SK-N-MC (cell line): ENCODE results near the gene CSTF2T.

ENCODE experiments used
- DNase-seq: peaks from one replicate; pipeline ENCODE4 v3.0.0-alpha.2; 2011; ENCODE audit warnings: low read depth, low spot score
- H3K27ac ChIP-seq: fragments of 200-600 bp; sonication (generic); 2 replicates; pipeline ENCODE4 v1.5.1; 2016; ENCODE audit warnings: mixed run types
- H3K36me3 ChIP-seq: fragments of 200-600 bp; sonication (generic); 2 replicates; pipeline ENCODE4 v1.6.1; 2017; ENCODE audit warnings: antibody characterized with exemption, low read length, mixed read lengths; ENCODE audit not compliant: insufficient read depth
- H3K4me3 ChIP-seq: fragments of 200-600 bp; sonication (generic); 2 replicates; pipeline ENCODE4 v1.5.1; 2016
- H3K9ac ChIP-seq: fragments of 200-600 bp; sonication (generic); 2 replicates; pipeline ENCODE4 v1.8.0; 2017; ENCODE audit warnings: mixed run types, mixed read lengths; ENCODE audit not compliant: insufficient read length
- H3K9me3 ChIP-seq: fragments of 200-600 bp; sonication (generic); 2 replicates; pipeline ENCODE4 v1.6.1; 2017; ENCODE audit warnings: low read depth, mild to moderate bottlenecking, antibody characterized with exemption, low read length, moderate library complexity, mixed read lengths
- EZH2 ChIP-seq: fragments of 200-600 bp; sonication (generic); IDR thresholded peaks from one replicate; pipeline ENCODE4 v1.6.1; 2017; ENCODE audit warnings: antibody characterized with exemption
- FOXP2 ChIP-seq: optimal IDR thresholded peaks from 2 replicates; pipeline ENCODE3; 2011; ENCODE audit warnings: mild to moderate bottlenecking, moderate library complexity; ENCODE audit not compliant: insufficient read depth; ENCODE audit errors: extremely low read length, control extremely low read depth
- POLR2AphosphoS5 ChIP-seq: IDR thresholded peaks from 2 replicates; pipeline ENCODE4 v1.6.1; 2012; ENCODE audit warnings: mild to moderate bottlenecking, low read depth, low read length, borderline replicate concordance

Gene CSTF2T

DNA sequence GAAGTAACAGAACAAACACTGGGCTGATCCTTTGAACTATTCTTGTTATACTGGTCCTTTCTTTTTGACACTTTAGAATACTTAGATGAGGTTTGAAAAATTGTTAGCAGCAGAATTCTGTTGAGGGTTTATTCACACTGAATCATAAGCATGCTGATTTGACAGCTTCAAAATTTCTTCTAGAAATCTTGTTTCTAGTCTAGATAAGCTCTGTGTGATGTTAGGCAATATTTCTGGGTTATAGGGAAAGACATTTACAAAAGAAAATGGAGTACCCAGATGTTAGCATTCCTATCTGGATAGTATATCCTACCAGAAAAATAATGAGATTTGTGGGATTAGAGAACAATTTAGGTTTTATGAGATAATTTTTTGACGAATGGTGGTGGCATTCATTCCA, 12.1 kb downstream of the CSTF2T start:
- no peak overlapping the region for H3K27ac ChIP-seq
- H3K9me3 ChIP-seq, result no peaks in the 10 kb centered on the region
- no peak overlapping the region for H3K9ac ChIP-seq
- H3K4me3 ChIP-seq, result no peak overlapping the region
- H3K36me3 ChIP-seq, result no peaks in the 10 kb centered on the region
- no peak for DNase-seq
- TF ChIP-seq FOXP2 (no peak), POLR2AphosphoS5 (no peak), EZH2 (no peak)

DNA sequence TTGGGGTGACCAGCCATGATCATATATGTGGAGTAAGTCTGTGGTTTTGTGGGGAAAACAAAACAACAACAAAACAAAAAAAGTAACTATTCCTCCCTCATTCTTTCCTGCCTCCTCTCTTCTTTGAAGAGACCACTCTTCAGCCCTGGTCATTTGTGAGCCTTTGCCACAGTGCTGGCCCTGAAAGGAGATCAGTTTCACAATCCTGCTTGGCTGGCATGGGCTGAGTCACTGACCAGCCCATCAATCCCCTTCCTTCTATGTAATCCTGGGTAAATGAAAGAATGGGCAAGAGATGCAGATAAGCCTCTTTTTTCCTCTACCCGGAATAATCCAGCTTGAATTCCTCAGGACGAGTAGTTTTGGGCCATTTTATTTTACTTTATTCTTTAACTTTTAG, 13.6 kb downstream of the CSTF2T start:
- H3K27ac ChIP-seq, result no peak overlapping the region
- DNase-seq, result no peak
- no peaks in the 10 kb centered on the region for H3K36me3 ChIP-seq
- no peak overlapping the region for H3K9ac ChIP-seq
- no peak overlapping the region for H3K4me3 ChIP-seq
- TF ChIP-seq EZH2 (no peak), FOXP2 (no peak), POLR2AphosphoS5 (no peak)
- no peaks in the 10 kb centered on the region for H3K9me3 ChIP-seq

DNA sequence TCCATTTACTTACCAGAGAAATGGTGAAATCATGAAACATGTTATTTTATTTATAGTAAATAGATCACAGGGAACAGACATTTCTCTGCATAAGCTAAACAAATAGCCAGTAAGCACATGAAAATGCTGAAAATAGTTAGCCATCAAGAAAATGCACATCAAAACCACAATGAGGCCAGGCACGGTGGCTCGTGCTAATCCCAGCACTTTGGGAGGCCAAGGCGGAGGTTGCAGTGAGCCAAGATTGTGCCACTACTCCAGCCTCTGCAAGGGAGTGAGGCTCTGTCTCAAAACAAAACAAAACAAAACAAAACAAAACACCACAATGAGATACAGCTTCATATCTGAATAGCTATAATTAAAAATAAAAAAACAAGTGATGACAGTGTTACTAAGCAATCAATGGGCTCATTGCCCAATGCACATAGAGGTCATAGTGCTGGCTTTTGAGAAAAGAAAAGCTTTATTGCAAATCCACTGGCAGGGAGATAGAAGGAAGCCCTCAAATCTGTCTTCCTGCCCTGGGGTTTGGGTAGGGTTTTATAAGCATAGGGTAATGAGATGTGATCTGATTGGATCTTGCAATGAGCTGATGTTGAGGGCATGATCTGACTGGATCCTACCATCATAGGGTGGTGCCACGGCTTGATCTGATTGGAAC, 16.2 kb downstream of the CSTF2T start:
- TF ChIP-seq FOXP2 (no peak), EZH2 (no peak), POLR2AphosphoS5 (no peak)
- H3K9me3 ChIP-seq, result no peaks in the 10 kb centered on the region
- H3K4me3 ChIP-seq, result no peak overlapping the region
- no peak overlapping the region for H3K27ac ChIP-seq
- no peak overlapping the region for H3K9ac ChIP-seq
- H3K36me3 ChIP-seq, result no peaks in the 10 kb centered on the region
- no peak for DNase-seq

DNA sequence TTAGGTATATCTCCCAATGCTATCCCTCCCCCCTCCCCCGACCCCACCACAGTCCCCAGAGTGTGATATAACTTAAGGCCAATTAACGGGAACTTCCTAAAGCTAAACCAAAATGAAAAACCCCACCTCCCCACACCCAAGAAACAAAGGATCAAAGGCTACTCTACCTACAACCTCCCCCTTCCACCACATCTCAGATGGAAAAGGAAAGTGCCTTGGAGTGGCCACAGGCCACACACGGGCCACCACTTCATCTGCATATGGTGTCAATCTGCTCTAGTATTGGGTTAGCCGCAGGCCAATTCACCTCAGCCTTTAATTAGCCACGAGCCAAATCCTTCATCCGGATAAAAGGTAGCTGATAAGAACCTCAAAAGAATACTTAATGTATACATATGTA, 19.6 kb downstream of the CSTF2T start:
- H3K9me3 ChIP-seq, result no peaks in the 10 kb centered on the region
- no peak for TF ChIP-seq POLR2AphosphoS5
- TF ChIP-seq FOXP2, result no peak
- no peak for TF ChIP-seq EZH2
- no peaks in the 10 kb centered on the region for H3K36me3 ChIP-seq
- DNase-seq, result no peak
- no peak overlapping the region for H3K27ac ChIP-seq
- no peak overlapping the region for H3K4me3 ChIP-seq
- H3K9ac ChIP-seq, result no peak overlapping the region

DNA sequence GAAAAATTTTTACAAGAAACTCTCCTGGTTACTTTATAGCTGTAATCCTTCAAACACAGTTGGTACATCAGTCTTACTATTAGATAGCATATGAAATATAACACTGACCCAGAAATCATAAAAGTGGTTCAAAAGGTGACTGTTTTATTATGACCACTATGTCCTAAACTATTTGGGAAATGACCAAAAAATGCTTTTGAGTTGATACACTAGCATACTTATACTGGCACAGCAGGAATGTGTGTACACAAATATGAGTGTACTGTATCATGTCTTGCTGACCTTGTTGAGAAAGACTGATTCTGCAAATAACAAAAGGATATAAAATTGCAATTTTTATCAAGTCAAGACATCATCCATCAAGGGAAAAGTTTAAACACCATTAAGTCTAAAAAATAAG, 24.3 kb downstream of the CSTF2T start:
- no peak for DNase-seq

DNA sequence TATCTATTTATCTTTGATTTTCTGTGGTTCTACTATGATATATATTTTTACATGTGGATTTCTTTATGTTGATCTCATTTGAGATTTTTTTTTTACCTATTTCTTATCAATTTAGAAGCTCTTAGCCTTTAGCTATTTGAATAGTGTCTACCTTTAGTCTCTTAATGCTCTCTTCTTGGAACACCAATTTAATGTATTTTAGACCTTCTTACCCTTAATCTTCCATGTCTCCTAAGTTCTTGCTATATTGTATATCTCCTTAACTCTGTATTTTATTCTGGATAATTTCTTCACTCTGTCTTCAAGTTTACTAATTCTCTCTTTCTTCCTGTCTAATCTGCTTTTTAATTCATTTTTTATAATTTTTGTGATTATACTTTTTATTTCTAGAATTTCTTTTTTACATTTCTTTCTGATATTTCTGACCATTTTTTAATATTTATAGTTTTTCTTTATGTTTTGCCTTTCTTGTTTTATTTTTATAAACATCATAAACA, 27.3 kb downstream of the CSTF2T start:
- Histone ChIP-seq H3K9ac (no peak overlapping the region), H3K4me3 (no peak overlapping the region), H3K9me3 (no peaks in the 10 kb centered on the region), H3K27ac (no peak overlapping the region), H3K36me3 (no peaks in the 10 kb centered on the region)
- DNase-seq, result no peak
- TF ChIP-seq EZH2 (no peak), FOXP2 (no peak), POLR2AphosphoS5 (no peak)

More for the DNA sequence above, 24.3 kb downstream of the CSTF2T start:
- Histone ChIP-seq H3K4me3 (no peak overlapping the region), H3K9me3 (no peaks in the 10 kb centered on the region), H3K36me3 (no peaks in the 10 kb centered on the region), H3K27ac (no peak overlapping the region), H3K9ac (no peak overlapping the region)
- no peak for TF ChIP-seq FOXP2
- no peak for TF ChIP-seq POLR2AphosphoS5
- no peak for TF ChIP-seq EZH2

DNA sequence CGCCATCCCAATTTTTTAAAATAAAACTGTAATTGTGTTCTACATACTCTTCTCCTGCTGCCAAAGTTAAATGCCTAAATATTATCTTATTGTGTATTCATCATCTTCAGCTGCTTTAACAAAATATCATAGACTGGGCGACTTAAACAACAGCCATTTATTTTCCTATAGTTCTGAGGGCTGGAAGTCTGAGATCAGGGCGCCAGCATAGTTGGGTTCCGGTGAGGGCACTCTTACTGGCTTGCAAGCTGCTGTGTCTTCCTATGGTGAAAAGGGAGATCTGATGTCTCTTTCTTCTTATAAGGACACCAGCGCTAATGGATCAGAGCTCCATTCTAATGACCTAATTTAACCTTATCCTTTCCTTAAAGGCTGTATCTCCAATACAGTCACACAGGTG, 30.4 kb downstream of the CSTF2T start:
- no peaks in the 10 kb centered on the region for H3K9me3 ChIP-seq
- no peak overlapping the region for H3K27ac ChIP-seq
- DNase-seq, result no peak
- no peak overlapping the region for H3K9ac ChIP-seq
- H3K4me3 ChIP-seq, result no peak overlapping the region
- H3K36me3 ChIP-seq, result no peaks in the 10 kb centered on the region
- no peak for TF ChIP-seq FOXP2
- no peak for TF ChIP-seq POLR2AphosphoS5

DNA sequence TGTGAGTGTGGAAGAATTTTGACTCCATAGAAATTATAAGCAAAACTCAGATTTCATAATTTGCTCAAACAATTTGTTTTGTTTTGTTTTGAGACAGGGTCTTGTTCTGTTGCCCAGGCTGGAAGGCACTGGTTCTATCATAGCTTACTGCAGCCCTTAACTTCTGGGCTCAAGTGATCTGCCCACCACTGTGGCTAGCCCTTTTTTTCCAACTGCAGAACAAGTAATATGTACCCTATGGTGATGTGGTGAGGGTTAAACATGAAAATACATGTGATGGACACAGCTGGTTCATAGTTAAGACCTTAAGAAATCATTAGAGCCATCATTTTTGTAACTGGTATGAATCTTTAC, 31.1 kb downstream of the CSTF2T start:
- H3K9me3 ChIP-seq, result no peaks in the 10 kb centered on the region
- H3K4me3 ChIP-seq, result no peak overlapping the region
- no peaks in the 10 kb centered on the region for H3K36me3 ChIP-seq
- DNase-seq, result no peak
- no peak overlapping the region for H3K27ac ChIP-seq
- no peak for TF ChIP-seq FOXP2
- TF ChIP-seq EZH2, result no peak
- TF ChIP-seq POLR2AphosphoS5, result no peak
- H3K9ac ChIP-seq, result no peak overlapping the region
